ENCODE measurements around the gene SF3B1.
"Not testable (repeated sequence)": the region's sequence is repeated elsewhere in the genome, so short reads cannot be mapped to it uniquely, and the experiment has no call there.

Gene SF3B1

GRCh38 chr2:197378494-197379307 lies 56.1 kb downstream of the SF3B1 start:
- peak; percentile 71 for DNase-seq (ENCODE audit: low spot score)

GRCh38 chr2:197378086-197378485 lies 56.7 kb downstream of the SF3B1 start:
- no peak for DNase-seq (ENCODE audit: low spot score)

- DNase-seq (ENCODE audit: low spot score) = no peak
Observed at GRCh38 chr2:197377670-197378069, 57.2 kb downstream of the SF3B1 start.

- DNase-seq (ENCODE audit: low spot score) = peak; percentile 44
Observed at GRCh38 chr2:197372592-197372991, 62.2 kb downstream of the SF3B1 start.

GRCh38 chr2:197370664-197371063 lies 64.2 kb downstream of the SF3B1 start:
- not testable (repeated sequence) for DNase-seq (ENCODE audit: low spot score)

- no peak for DNase-seq (ENCODE audit: low spot score)
Observed at GRCh38 chr2:197369933-197370320, 64.9 kb downstream of the SF3B1 start.

GRCh38 chr2:197369228-197369932 lies 65.4 kb downstream of the SF3B1 start:
- DNase-seq (ENCODE audit: low spot score) = peak; percentile 35

- DNase-seq (ENCODE audit: low spot score) = no peak
Observed at GRCh38 chr2:197368412-197368811, 66.4 kb downstream of the SF3B1 start.

GRCh38 chr2:197363998-197364397 lies 70.8 kb downstream of the SF3B1 start:
- no peak for DNase-seq (ENCODE audit: low spot score)

- DNase-seq (ENCODE audit: low spot score) = peak; percentile 74
Observed at GRCh38 chr2:197360744-197361156, 74.1 kb downstream of the SF3B1 start.

- no peak for DNase-seq (ENCODE audit: low spot score)
Observed at GRCh38 chr2:197359859-197360258, 75.0 kb downstream of the SF3B1 start.

GRCh38 chr2:197358931-197359330 lies 75.9 kb downstream of the SF3B1 start:
- peak; percentile 27 for DNase-seq (ENCODE audit: low spot score)

- DNase-seq (ENCODE audit: low spot score) = no peak
Observed at GRCh38 chr2:197357986-197358385, 76.8 kb downstream of the SF3B1 start.

GRCh38 chr2:197356136-197356535 lies 78.7 kb downstream of the SF3B1 start:
- peak; percentile 30 for DNase-seq (ENCODE audit: low spot score)

GRCh38 chr2:197354169-197354558 lies 80.7 kb downstream of the SF3B1 start:
- DNase-seq (ENCODE audit: low spot score) = no peak

GRCh38 chr2:197353393-197354168 lies 81.2 kb downstream of the SF3B1 start:
- no peak for DNase-seq (ENCODE audit: low spot score)

- DNase-seq (ENCODE audit: low spot score) = no peak
Observed at GRCh38 chr2:197349699-197350098, 85.1 kb downstream of the SF3B1 start.

GRCh38 chr2:197348721-197349360 lies 86.0 kb downstream of the SF3B1 start:
- DNase-seq (ENCODE audit: low spot score) = no peak

GRCh38 chr2:197345846-197346370 lies 88.9 kb downstream of the SF3B1 start:
- DNase-seq (ENCODE audit: low spot score) = no peak

- not testable (repeated sequence) for DNase-seq (ENCODE audit: low spot score)
Observed at GRCh38 chr2:197343968-197344367, 90.9 kb downstream of the SF3B1 start.

GRCh38 chr2:197340591-197340990 lies 94.2 kb downstream of the SF3B1 start:
- no peak for DNase-seq (ENCODE audit: low spot score)

Measured in GM03348 (cell line).